SK-N-SH (cell line): ENCODE data around the gene VPS13C.

Experiments used
- CTCF ChIP-seq: fragments of 200-600 bp; sonication (generic); IDR thresholded peaks from 2 replicates; pipeline ENCODE4 v1.6.1; 2017; ENCODE audit warnings: antibody characterized with exemption, mild to moderate bottlenecking, moderate library complexity
- POLR2AphosphoS5 ChIP-seq: IDR thresholded peaks from 2 replicates; pipeline ENCODE4 v1.6.1; 2012; ENCODE audit warnings: low read depth, low read length
- RFX5 ChIP-seq: IDR thresholded peaks from 2 replicates; pipeline ENCODE4 v1.6.1; 2012; ENCODE audit warnings: mild to moderate bottlenecking, improper control_type of control experiment, low read length

GRCh38 chr15:61923173-61923572, 137.1 kb downstream of the VPS13C start:
- TF ChIP-seq RFX5 (no peak), POLR2AphosphoS5 (no peak), CTCF (no peak)
